Brain microvascular endothelial cell (primary cell): ENCODE data around the gene CDC34.
"Not testable (repeated sequence)": the region's sequence is repeated elsewhere in the genome, so short reads cannot be mapped to it uniquely, and the experiment has no call there.

Experiments used
- DNase-seq: peaks from one replicate; pipeline ENCODE4 v3.0.0-alpha.2; 2020
- H3K27ac ChIP-seq: fragments of 250-450 bp; sonication (Bioruptor Pico); 2 replicates; pipeline ENCODE4 v1.5.1; 2020; ENCODE audit warnings: mild to moderate bottlenecking, moderate library complexity
- H3K27me3 ChIP-seq: fragments of 250-450 bp; sonication (Bioruptor Pico); replicated peaks from 2 replicates; pipeline ENCODE4 v1.5.1; 2020; ENCODE audit warnings: mild to moderate bottlenecking
- H3K36me3 ChIP-seq: fragments of 250-450 bp; sonication (Bioruptor Pico); replicated peaks from 2 replicates; pipeline ENCODE4 v1.5.1; 2020; ENCODE audit warnings: mild to moderate bottlenecking
- H3K4me3 ChIP-seq: 2 replicates; pipeline ENCODE4 v1.5.1; 2011; ENCODE audit warnings: low read depth, mild to moderate bottlenecking, control low read depth, low read length, moderate library complexity
- in situ Hi-C: cut with HindIII; loops from 2 replicates; pipeline ENCODE4 v1.10.0; 2017; ENCODE audit warnings: low sequenced_read_pairs, low pct_ligation_motif_present
- TF ChIP-seq, protein P1 (sequence below): IDR thresholded peaks from 2 replicates; pipeline ENCODE4 v1.5.1; 2011; ENCODE audit warnings: low read depth, mild to moderate bottlenecking, moderate library complexity, low read length, control low read depth, inconsistent platforms; ENCODE audit errors: missing control alignments

The CDC34 gene

GRCh38 chr19:581399-582111, 50.0 kb downstream of the CDC34 start:
- H3K4me3 ChIP-seq: no peak overlapping the region
- DNase-seq: no peak
- no peaks in the 10 kb centered on the region for H3K27me3 ChIP-seq
- peaks cover 31% of the 10 kb centered on the region for H3K36me3 ChIP-seq
- no peak overlapping the region for H3K27ac ChIP-seq
- in situ Hi-C loops: no loop called here
- TF ChIP-seq, protein P1, sequence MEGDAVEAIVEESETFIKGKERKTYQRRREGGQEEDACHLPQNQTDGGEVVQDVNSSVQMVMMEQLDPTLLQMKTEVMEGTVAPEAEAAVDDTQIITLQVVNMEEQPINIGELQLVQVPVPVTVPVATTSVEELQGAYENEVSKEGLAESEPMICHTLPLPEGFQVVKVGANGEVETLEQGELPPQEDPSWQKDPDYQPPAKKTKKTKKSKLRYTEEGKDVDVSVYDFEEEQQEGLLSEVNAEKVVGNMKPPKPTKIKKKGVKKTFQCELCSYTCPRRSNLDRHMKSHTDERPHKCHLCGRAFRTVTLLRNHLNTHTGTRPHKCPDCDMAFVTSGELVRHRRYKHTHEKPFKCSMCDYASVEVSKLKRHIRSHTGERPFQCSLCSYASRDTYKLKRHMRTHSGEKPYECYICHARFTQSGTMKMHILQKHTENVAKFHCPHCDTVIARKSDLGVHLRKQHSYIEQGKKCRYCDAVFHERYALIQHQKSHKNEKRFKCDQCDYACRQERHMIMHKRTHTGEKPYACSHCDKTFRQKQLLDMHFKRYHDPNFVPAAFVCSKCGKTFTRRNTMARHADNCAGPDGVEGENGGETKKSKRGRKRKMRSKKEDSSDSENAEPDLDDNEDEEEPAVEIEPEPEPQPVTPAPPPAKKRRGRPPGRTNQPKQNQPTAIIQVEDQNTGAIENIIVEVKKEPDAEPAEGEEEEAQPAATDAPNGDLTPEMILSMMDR: no peak

DNA sequence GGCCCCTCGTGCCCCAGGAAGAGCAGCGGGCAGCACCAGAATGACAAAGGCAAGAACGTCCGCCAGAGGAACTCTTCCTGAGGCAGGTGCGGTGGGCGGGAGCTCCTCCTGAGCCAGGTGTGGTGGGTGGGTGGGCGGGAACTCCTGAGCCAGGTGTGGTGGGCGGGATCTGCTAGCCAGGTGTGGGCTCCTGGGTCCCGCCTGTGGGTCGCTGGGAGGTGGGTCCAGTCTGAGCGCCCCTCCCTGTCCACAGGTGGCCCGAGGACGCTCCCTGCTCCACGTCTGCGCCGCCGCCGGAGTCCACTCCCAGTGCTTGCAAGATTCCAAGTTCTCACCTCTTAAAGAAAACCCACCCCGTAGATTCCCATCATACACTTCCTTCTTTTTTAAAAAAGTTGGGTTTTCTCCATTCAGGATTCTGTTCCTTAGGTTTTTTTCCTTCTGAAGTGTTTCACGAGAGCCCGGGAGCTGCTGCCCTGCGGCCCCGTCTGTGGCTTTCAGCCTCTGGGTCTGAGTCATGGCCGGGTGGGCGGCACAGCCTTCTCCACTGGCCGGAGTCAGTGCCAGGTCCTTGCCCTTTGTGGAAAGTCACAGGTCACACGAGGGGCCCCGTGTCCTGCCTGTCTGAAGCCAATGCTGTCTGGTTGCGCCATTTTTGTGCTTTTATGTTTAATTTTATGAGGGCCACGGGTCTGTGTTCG, 51.1 kb downstream of the CDC34 start:
- in situ Hi-C loops: no loop called here
- TF ChIP-seq, protein P1: no peak
- no peak overlapping the region for H3K4me3 ChIP-seq
- no peak for DNase-seq
- no peaks in the 10 kb centered on the region for H3K27me3 ChIP-seq
- H3K36me3 ChIP-seq: peaks cover 31% of the 10 kb centered on the region
- no peak overlapping the region for H3K27ac ChIP-seq

- in situ Hi-C loops: no loop called here
- TF ChIP-seq, protein P1: no peak
- Histone ChIP-seq H3K27me3 (no peaks in the 10 kb centered on the region), H3K4me3 (no peak overlapping the region), H3K36me3 (peaks cover 27% of the 10 kb centered on the region), H3K27ac (no peak overlapping the region)
- no peak for DNase-seq
These were observed 51.8 kb downstream of the CDC34 start for GRCh38 chr19:583198-583967.

- H3K36me3 ChIP-seq: peaks cover 27% of the 10 kb centered on the region
- in situ Hi-C loops: no loop called here
- TF ChIP-seq, protein P1: no peak
- DNase-seq: no peak
- no peak overlapping the region for H3K4me3 ChIP-seq
- no peaks in the 10 kb centered on the region for H3K27me3 ChIP-seq
- no peak overlapping the region for H3K27ac ChIP-seq
These were observed 52.3 kb downstream of the CDC34 start for GRCh38 chr19:583968-584239.

DNA sequence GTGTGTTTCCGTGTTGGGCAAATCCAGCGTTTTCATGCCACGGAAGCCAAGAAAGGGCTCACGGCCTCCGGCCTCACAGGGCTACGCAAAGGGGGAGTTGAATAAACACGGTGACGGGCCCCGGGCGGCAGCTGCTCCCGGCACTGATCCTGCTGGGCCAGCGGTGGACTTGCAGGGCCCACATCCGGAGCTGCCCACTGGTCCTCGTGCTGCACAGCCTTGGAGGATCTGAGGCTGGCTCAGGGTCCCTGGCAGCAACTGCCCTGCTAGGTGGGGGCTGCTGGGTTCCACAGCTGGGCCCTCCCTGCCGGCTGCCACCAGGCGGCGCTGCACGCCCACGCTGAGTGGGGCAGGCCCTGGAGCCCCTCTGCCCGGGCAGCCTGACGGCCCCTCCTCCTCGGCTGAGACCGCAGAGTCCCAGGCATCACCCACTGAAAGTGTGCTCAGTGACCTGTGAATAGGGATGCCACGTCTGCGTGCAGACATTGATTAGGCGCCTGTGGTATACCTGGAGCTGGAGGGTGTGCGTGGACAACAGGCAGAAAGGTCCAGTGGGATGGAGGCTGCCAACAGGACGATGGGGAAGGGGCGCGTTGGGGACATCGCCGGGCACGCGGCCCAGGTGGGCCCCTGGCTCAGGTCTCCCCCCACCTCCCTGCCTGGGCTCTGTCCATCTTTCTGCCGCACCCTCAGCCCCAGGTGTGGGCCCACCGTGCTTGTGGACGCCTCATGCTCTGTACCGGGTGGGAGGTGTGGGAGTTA, 52.9 kb downstream of the CDC34 start:
- TF ChIP-seq, protein P1: peak; percentile 80
- Histone ChIP-seq H3K27me3 (no peaks in the 10 kb centered on the region), H3K27ac (no peak overlapping the region), H3K36me3 (peaks cover 24% of the 10 kb centered on the region), H3K4me3 (no peak overlapping the region)
- DNase-seq: no peak
- in situ Hi-C loops: no loop called here

GRCh38 chr19:585146-585545, 53.6 kb downstream of the CDC34 start:
- in situ Hi-C loops: not testable (repeated sequence)

More at GRCh38 chr19:585146-585545, 53.6 kb downstream of the CDC34 start:
- H3K27me3 ChIP-seq, H3K27ac ChIP-seq, DNase-seq, H3K4me3 ChIP-seq: not testable (repeated sequence)
- H3K36me3 ChIP-seq: peaks cover 17% of the 10 kb centered on the region
